ENCODE data around the gene EPC1.
"Not testable (repeated sequence)": the region's sequence is repeated elsewhere in the genome, so short reads cannot be mapped to it uniquely, and the experiment has no call there.

EPC1 gene

DNA sequence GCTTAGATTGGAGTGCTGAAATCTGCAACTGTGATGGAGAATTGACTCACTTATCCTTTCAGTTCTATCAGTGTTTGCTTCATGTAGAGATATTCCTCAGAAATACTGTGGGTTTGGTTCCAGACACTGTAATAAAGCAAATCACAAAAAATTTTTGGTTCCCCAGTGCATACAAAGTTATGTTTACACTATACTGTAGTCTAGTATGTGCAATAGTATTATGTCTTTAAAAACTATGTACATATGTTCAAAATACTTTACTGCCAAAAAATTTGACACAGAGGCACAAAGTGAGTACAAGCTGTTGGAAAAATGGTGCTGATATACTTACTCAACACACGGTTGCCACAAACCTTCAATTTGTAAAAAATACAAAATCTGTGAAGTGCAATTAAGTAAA is 112.5 kb downstream of the EPC1 start:
- DNase-seq: no peak
- TF ChIP-seq GATA1 (IDR thresholded peaks at IDR 0.05; ENCODE audit: low read depth, low read length): no peak
- no peak for TF ChIP-seq POLR2A (IDR thresholded peaks at IDR 0.05; ENCODE audit: low read length)

DNA sequence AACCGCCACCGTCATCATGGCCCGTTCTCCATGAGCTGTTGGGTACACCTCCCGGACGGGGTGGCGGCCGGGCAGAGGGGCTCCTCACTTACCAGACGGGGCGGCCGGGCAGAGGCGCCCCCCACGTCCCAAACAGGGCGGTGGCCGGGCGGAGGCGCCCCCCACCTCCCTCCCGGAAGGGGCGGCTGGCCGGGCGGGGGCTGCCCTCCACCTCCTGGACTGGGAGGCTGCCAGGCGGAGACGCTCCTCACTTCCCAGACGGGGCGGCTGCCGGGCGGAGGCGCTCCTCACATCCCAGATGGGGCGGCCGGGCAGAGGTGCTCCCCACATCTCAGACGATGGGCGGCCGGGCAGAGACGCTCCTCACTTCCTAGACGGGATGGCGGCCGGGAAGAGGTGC is 113.6 kb downstream of the EPC1 start:
- DNase-seq: not testable (repeated sequence)

DNA sequence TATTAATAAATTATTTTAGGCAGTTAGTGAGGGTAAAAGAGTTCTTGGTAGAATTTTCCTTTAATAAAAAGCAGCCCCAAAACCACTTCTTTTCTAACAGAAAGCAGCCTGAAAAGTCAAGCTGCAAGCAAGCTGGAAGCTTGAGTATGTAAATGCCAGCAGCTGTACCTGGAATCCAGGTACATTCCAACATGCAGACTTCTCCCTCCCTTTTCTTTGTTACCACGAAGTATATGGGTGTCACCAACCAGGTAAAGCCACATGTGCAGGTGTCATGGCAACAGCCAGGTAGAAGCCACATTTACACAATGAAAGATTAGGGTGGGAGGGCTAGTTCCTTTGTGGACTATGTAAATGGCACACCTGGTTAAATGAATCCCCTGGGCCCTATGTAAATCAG is 114.6 kb downstream of the EPC1 start:
- DNase-seq: no peak
- TF ChIP-seq GATA1 (IDR thresholded peaks at IDR 0.05; ENCODE audit: low read depth, low read length) (no peak), POLR2A (IDR thresholded peaks at IDR 0.05; ENCODE audit: low read length) (no peak)

DNA sequence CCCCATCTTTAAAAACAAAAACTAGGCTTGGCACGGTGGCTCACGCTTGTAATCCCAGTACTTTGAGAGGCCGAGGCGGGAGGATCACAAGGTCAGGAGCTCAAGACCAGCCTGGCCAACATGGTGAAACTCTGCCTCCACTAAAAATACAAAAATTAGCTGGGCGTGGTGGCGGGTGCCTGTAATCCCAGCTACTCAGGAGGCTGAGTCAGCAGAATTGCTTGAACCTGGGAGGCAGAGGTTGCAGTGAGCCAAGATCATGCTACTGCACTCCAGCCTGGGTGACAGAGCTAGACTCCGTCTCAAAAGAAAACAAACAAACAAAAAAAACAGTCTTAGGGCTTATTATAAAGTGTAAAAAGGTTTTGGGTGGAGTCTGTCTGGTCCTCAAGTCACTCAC is 117.2 kb downstream of the EPC1 start:
- not testable (repeated sequence) for DNase-seq

DNA sequence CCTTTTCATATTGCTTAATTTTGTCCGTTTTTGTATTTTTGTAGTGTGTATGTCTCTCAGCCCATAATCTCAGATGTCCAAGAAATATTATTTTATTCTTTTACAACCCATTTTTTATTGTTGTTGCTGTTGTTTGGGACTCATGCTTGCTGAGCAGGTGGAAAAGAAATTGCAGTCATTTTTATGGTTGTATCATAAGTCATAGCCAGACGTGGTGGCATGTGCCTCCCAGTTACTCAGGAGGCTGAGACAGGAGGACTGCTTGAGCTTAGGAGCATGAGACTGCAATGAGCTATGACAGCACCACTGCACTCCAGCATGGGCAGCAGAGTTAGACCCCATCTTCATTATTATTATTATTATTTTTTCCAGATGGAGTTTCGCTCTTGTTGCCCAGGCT is 117.8 kb downstream of the EPC1 start:
- TF ChIP-seq POLR2A (IDR thresholded peaks at IDR 0.05; ENCODE audit: low read length) (no peak), GATA1 (IDR thresholded peaks at IDR 0.05; ENCODE audit: low read depth, low read length) (no peak)
- no peak for DNase-seq

DNA sequence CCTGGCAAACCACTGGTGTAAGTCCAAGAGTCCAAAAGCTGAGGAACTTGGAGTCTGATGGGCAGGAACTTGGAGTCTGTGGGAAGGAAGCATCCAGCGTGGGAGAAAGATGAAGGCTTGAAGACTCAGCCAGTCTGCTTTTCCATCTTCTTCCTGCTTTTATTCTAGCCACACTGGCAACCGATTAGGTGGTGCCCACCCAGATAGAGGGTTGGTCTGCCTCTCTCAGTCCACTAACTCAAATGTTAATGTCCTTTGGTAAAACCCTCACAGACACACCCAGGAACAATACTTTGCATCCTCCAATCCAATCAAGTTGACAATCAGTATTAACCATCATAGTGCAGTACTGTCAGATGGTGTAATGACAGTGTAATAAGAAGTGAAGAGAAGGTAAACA is 119.2 kb downstream of the EPC1 start:
- no peak for DNase-seq
- TF ChIP-seq POLR2A (IDR thresholded peaks at IDR 0.05; ENCODE audit: low read length): no peak
- TF ChIP-seq GATA1 (IDR thresholded peaks at IDR 0.05; ENCODE audit: low read depth, low read length): no peak

DNA sequence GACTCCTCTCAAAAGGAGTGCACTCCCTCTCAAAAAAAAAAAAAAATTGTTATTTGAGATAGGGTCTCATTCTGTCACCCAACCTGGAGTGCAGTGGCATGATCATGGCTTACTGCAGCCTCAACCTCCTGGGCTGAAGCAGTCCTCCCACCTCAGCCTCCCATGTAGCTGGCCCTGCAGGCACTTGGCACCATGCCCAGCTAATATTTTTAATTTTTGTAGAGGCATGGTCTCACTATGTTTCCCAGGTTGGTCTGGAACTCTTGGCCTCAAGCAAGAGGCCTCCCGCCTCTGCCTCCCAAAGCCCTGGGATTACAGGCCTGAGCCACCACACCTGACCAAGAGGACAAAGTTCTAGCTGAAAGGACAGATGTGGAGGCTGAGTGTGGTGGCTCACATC is 120.3 kb downstream of the EPC1 start:
- DNase-seq: no peak
- TF ChIP-seq GATA1 (IDR thresholded peaks at IDR 0.05; ENCODE audit: low read depth, low read length) (no peak), POLR2A (IDR thresholded peaks at IDR 0.05; ENCODE audit: low read length) (no peak)

DNA sequence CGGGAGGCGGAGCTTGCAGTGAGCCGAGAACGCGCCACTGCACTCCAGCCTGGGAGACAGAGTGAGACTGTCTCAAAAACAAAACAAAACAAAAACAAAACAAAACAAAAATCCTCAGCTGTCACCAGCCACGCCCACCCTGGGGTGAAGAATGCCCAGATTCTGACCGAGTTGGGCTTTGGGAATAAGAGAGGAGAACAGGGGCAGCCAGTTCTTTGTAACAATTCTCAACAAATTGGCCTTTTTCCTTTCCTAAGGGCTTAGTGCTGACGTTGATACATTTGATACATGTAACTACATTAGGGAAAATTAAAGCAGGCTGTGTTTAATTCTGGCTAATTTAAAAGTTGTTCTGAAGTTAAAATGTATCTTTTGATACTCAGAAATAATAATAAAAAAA is 121.0 kb downstream of the EPC1 start:
- DNase-seq: no peak
- TF ChIP-seq GATA1 (IDR thresholded peaks at IDR 0.05; ENCODE audit: low read depth, low read length) (no peak), POLR2A (IDR thresholded peaks at IDR 0.05; ENCODE audit: low read length) (no peak)

DNA sequence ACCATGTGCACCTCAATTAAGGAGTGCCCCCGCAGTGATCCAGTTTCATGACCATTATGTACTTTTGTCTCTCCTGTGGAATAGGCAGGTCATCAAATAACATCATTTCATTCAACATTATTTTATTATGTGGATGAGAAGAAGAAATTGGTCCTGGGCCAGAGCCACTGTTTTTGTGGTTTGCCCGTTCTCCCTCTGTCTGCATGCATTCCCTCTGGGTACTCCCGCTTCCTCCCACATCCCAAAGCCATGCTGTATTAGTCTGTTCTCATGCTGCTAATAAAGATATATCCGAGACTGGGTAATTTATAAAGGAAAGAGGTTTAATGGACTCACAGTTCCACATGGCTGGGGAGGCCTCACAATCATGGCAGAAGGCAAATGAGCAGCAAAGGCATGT is 124.6 kb downstream of the EPC1 start:
- not testable (repeated sequence) for DNase-seq

DNA sequence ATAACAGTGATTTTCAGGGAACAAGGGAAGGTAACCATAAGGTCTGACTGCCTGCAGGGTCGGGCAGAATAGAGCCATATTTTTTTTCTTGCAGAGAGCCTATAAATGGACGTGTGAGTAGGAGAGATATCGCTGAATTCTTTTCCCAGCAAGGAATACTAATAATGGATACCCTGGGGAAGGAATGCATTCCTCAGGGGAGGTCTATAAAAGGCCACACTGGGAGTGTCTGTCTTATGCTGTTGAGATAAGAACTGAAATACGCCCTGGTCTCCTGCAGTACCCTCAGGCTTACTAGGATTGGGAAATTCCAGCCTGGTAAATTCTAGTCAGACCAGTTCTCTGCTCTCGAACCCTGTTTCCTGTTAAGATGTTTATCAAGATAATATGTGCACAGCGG is 127.8 kb downstream of the EPC1 start:
- DNase-seq: not testable (repeated sequence)

DNA sequence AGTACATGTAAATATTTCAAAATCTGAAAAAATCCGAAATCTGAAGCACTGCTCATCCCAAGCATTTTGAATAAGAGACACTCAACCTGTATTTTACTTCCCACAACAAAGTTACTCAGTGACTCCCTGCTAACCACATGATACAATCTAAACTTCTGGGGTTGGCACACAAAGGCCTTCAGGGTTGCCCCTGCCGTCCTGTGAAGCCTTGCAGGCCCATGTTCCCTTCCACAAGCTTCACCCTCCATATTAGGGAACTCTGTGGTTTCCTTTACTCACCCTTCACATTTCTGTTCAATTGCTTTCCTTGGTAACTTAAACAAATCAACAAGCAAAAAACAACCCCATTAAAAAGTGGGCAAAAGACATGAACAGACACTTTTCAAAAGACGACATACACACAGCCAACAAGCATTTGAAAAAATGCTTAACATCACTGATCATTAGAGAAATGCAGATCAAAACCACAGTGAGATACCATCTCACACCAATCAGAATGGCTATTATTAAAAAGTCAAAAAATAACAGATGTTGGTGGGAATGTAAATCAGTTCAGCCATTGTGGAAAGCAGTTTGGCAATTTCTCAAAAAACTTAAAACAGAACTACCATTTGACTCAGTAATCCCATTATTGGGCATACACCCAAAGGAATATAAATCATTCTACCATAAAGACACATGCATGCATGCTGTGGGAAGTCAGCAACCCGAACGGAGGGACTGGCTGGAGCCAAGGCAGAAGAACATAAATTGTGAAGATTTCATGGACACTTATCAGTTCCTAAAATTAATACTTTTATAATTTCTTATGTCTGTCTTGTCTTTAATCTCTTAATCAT is 128.5 kb downstream of the EPC1 start:
- DNase-seq: not testable (repeated sequence)
